RWPE2 (cell line): ENCODE measurements around the gene NKX1-1.
A peak's percentile ranks its signal among the peaks of the same experiment; 100 is the strongest.

Experiments used
- ATAC-seq: fragments of 200-7000 bp; cut with Tn5 transposase; 3 replicates; pipeline ENCODE4 v1.9.1; 2021; ENCODE audit warnings: low read depth
- DNase-seq: peaks from one replicate; pipeline ENCODE4 v3.0.0-alpha.2; 2020; ENCODE audit warnings: low spot score
- H3K27ac ChIP-seq: fragments of 450-650 bp; 2 replicates; pipeline ENCODE4 v1.5.1; 2017; ENCODE audit warnings: mild to moderate bottlenecking; ENCODE audit not compliant: poor library complexity, severe bottlenecking
- H3K27me3 ChIP-seq: fragments of 250-450 bp; sonication (Bioruptor Pico); 2 replicates; pipeline ENCODE4 v1.5.1; 2021; ENCODE audit warnings: mild to moderate bottlenecking, moderate library complexity; ENCODE audit not compliant: insufficient read depth, poor library complexity, severe bottlenecking
- H3K36me3 ChIP-seq: fragments of 250-450 bp; sonication (Bioruptor Pico); 2 replicates; pipeline ENCODE4 v1.5.1; 2020; ENCODE audit warnings: low read depth, mild to moderate bottlenecking, moderate library complexity
- H3K4me1 ChIP-seq: fragments of 250-450 bp; sonication (Bioruptor Pico); 2 replicates; pipeline ENCODE4 v1.5.1; 2021; ENCODE audit warnings: mild to moderate bottlenecking, moderate library complexity; ENCODE audit not compliant: insufficient read depth, poor library complexity, severe bottlenecking
- H3K4me3 ChIP-seq: fragments of 250-450 bp; sonication (Bioruptor Pico); 2 replicates; pipeline ENCODE4 v1.5.1; 2021; ENCODE audit warnings: mild to moderate bottlenecking, moderate library complexity; ENCODE audit not compliant: severe bottlenecking
- H3K9me3 ChIP-seq: fragments of 250-450 bp; sonication (Bioruptor Pico); 2 replicates; pipeline ENCODE4 v1.5.1; 2021; ENCODE audit warnings: mild to moderate bottlenecking, moderate library complexity; ENCODE audit not compliant: severe bottlenecking
- CTCF ChIP-seq: fragments of 450-650 bp; IDR thresholded peaks from one replicate; pipeline ENCODE4 v1.5.1; 2017; ENCODE audit warnings: mild to moderate bottlenecking, moderate library complexity; ENCODE audit not compliant: poor library complexity, severe bottlenecking

Gene NKX1-1

DNA sequence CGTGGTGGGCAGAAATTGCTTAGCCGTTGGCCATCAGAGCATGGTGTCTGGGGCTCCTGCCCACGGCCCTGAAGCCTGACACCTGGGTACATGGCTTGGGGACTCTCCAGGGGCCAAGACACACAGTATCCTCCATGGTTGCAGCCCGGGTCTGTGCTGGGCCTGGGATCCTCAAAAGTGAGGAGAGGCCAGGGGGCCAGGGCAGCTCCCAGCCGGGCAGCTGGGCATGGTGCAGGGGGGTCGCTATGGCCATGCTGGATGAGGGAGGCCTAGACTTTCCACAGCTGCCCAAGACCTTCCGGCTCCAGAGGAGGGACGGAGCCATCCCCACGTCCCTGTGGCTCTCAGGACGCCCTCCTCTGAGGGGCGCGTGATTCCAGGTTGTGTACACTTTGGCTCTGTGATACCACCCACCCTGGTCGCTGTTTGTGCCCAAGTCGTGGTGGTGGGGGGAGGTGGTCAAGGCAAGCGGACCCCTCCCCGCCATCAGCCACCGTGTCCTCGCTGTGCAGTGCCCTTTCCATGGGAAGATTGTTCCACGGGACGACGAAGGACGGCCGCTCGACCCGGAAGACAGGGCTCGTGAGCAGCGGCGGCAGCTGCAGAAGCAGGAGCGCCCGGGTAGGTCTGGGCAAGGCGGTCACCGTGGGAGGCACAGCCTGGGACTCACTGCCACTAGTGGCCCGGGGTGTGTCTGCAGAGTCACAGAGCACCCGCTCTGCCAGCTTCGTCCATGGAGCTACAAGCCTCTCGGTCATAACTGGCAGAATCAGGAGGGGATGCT, 25.7 kb downstream of the NKX1-1 start:
- Histone ChIP-seq H3K27ac (no peak overlapping the region), H3K9me3 (no peaks in the 10 kb centered on the region), H3K4me1 (no peaks in the 10 kb centered on the region), H3K36me3 (0 out of 2 replicates have a peak, but pooled peaks cover 4% of the 10 kb centered on the region), H3K4me3 (no peak overlapping the region), H3K27me3 (no peaks in the 10 kb centered on the region)
- DNase-seq (peak; percentile 61), ATAC-seq (no peak)
- no peak for TF ChIP-seq CTCF

DNA sequence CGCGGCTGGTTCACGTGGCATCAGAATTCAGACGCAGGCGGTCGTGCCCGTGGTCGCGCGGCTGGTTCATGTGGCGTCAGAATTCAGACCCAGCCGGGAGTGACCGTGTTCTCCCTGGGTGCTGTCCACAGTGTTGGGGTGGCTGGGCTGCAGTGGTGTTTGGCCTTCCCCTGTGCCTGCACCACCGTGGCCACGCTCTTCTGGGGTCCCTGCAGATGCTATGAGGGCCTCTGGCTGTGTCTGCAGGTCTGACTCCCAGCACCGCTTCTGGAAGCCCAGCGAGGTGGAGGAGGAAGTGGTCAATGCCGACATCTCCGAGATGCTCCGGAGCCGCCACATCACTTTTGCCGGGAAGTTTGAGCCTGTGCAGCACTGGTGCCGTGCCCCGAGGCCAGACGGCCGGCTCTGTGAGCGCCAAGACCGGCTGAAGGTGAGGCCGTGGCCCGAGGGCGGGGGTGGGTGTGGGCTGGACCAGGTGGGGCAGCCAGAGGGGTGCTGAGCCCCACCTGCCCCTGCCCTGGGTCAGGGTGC, 26.4 kb downstream of the NKX1-1 start:
- Histone ChIP-seq H3K4me3 (no peak overlapping the region), H3K27me3 (no peaks in the 10 kb centered on the region), H3K36me3 (0 out of 2 replicates have a peak, but pooled peaks cover 4% of the 10 kb centered on the region), H3K27ac (no peak overlapping the region), H3K9me3 (no peaks in the 10 kb centered on the region), H3K4me1 (no peaks in the 10 kb centered on the region)
- ATAC-seq: no peak
- DNase-seq: no peak
- TF ChIP-seq CTCF: no peak

DNA sequence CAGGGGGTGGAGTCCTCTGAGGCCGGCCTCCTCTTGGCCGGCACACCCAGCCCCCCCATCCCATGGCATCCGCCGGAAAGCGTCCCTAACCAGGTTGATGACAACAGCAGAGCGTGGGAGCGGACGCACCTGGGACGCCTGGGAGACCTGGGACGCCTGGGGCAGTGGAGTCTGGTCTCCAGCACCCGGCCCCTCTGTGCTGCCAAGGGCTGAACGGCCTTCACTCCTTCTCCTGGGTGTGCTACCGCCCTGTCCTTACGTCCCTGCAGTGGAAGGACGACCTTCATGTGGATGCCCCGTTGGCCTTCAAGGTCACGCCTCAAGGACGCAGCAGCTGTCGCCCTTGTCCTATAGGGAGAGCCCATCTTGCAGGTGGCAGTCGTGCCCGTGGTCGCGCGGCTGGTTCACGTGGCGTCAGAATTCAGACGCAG, 26.9 kb downstream of the NKX1-1 start:
- Histone ChIP-seq H3K4me3 (no peak overlapping the region), H3K27ac (no peak overlapping the region), H3K36me3 (0 out of 2 replicates have a peak, but pooled peaks cover 4% of the 10 kb centered on the region), H3K27me3 (no peaks in the 10 kb centered on the region), H3K9me3 (no peaks in the 10 kb centered on the region), H3K4me1 (no peaks in the 10 kb centered on the region)
- ATAC-seq (no peak), DNase-seq (no peak)
- no peak for TF ChIP-seq CTCF

- Histone ChIP-seq H3K4me3 (no peak overlapping the region), H3K27ac (no peak overlapping the region), H3K36me3 (0 out of 2 replicates have a peak, but pooled peaks cover 4% of the 10 kb centered on the region), H3K27me3 (no peaks in the 10 kb centered on the region), H3K9me3 (no peaks in the 10 kb centered on the region), H3K4me1 (no peaks in the 10 kb centered on the region)
- peak; percentile 57 for DNase-seq
- no peak for TF ChIP-seq CTCF
- no peak for ATAC-seq
Observed at GRCh38 chr4:1378559-1379231, 27.5 kb downstream of the NKX1-1 start.
